DMS53 treated with DMSO at 0.1 percent for 48 hours (cell line): ENCODE data around the gene OSBPL9.
"Not testable (repeated sequence)": the region's sequence is repeated elsewhere in the genome, so short reads cannot be mapped to it uniquely, and the experiment has no call there.

Experiments
- DNase-seq: peaks from one replicate; lab custom pipeline; 2025; ENCODE audit not compliant: unreplicated experiment; lab: John Stamatoyannopoulos, UW

The OSBPL9 gene

GRCh38 chr1:51634618-51635017 lies 17.7 kb downstream of the OSBPL9 start:
- DNase-seq: no peak

GRCh38 chr1:51635615-51636014 lies 18.7 kb downstream of the OSBPL9 start:
- no peak for DNase-seq

GRCh38 chr1:51636191-51636590 lies 19.3 kb downstream of the OSBPL9 start:
- no peak for DNase-seq

- no peak for DNase-seq
Measured at GRCh38 chr1:51636764-51637522, 20.1 kb downstream of the OSBPL9 start.

- no peak for DNase-seq
Measured at GRCh38 chr1:51638350-51638749, 21.5 kb downstream of the OSBPL9 start.

GRCh38 chr1:51639694-51640093 lies 22.8 kb downstream of the OSBPL9 start:
- no peak for DNase-seq

GRCh38 chr1:51641096-51641495 lies 24.2 kb downstream of the OSBPL9 start:
- no peak for DNase-seq

GRCh38 chr1:51642739-51643142 lies 25.8 kb downstream of the OSBPL9 start:
- DNase-seq: no peak

GRCh38 chr1:51643362-51643761 lies 26.5 kb downstream of the OSBPL9 start:
- no peak for DNase-seq

GRCh38 chr1:51644020-51644419 lies 27.1 kb downstream of the OSBPL9 start:
- DNase-seq: no peak

- DNase-seq: no peak
Measured at GRCh38 chr1:51644533-51645197, 27.8 kb downstream of the OSBPL9 start.

- DNase-seq: not testable (repeated sequence)
Measured at GRCh38 chr1:51646592-51646991, 29.7 kb downstream of the OSBPL9 start.

- no peak for DNase-seq
Measured at GRCh38 chr1:51648180-51649109, 31.6 kb downstream of the OSBPL9 start.

GRCh38 chr1:51649593-51650091 lies 32.8 kb downstream of the OSBPL9 start:
- no peak for DNase-seq

- DNase-seq: no peak
Measured at GRCh38 chr1:51650198-51650597, 33.3 kb downstream of the OSBPL9 start.

GRCh38 chr1:51651552-51651942 lies 34.7 kb downstream of the OSBPL9 start:
- no peak for DNase-seq

GRCh38 chr1:51652599-51652998 lies 35.7 kb downstream of the OSBPL9 start:
- DNase-seq: no peak

- no peak for DNase-seq
Measured at GRCh38 chr1:51653127-51653526, 36.2 kb downstream of the OSBPL9 start.

- DNase-seq: no peak
Measured at GRCh38 chr1:51654000-51654399, 37.1 kb downstream of the OSBPL9 start.

GRCh38 chr1:51656374-51656773 lies 39.5 kb downstream of the OSBPL9 start:
- no peak for DNase-seq

- DNase-seq: no peak
Measured at GRCh38 chr1:51660580-51660979, 43.7 kb downstream of the OSBPL9 start.
